HG03520 (cell line): ENCODE measurements around the gene MACROD2.
"Not testable (repeated sequence)": the region's sequence is repeated elsewhere in the genome, so short reads cannot be mapped to it uniquely, and the experiment has no call there.

Source experiments
- ATAC-seq: cut with Tn5 transposase; IDR thresholded peaks from one replicate; pipeline ENCODE4 v1.9.1; 2021; ENCODE audit warnings: mild to moderate bottlenecking, moderate library complexity; ENCODE audit not compliant: unreplicated experiment

The MACROD2 gene

GRCh38 chr20:13995086-13995665, at the start of gene MACROD2:
TSS of gene MACROD2 (plus strand) at chr20:13995516.
- no peak for ATAC-seq

- no peak for ATAC-seq
These were observed 47.6 kb upstream of the MACROD2 start for GRCh38 chr20:13947719-13948118.

- no peak for ATAC-seq
These were observed 42.1 kb upstream of the MACROD2 start for GRCh38 chr20:13953227-13953626.

- ATAC-seq = no peak
These were observed 35.2 kb upstream of the MACROD2 start for GRCh38 chr20:13960119-13960518.

GRCh38 chr20:13960525-13960924, 34.8 kb upstream of the MACROD2 start:
- no peak for ATAC-seq

- no peak for ATAC-seq
These were observed 11.1 kb upstream of the MACROD2 start for GRCh38 chr20:13984211-13984610.

- no peak for ATAC-seq
These were observed 4.9 kb upstream of the MACROD2 start, which contains the start of gene SEL1L2 for GRCh38 chr20:13990465-13990864. TSS of gene SEL1L2 (minus strand) at chr20:13990614. CDS start at chr20:13990534, 80 bp downstream.

- no peak for ATAC-seq
These were observed 4.0 kb upstream of the MACROD2 start for GRCh38 chr20:13991311-13991710.

GRCh38 chr20:13991955-13992354, 3.4 kb upstream of the MACROD2 start:
- not testable (repeated sequence) for ATAC-seq

- no peak for ATAC-seq
These were observed 525 bp downstream of the MACROD2 start for GRCh38 chr20:13995841-13996240.

GRCh38 chr20:13996265-13996664, 949 bp downstream of the MACROD2 start:
- ATAC-seq = no peak

- ATAC-seq = no peak
These were observed 5.6 kb downstream of the MACROD2 start for GRCh38 chr20:14000917-14001316.

- ATAC-seq = no peak
These were observed 10.7 kb downstream of the MACROD2 start for GRCh38 chr20:14005996-14006395.

- no peak for ATAC-seq
These were observed 13.9 kb downstream of the MACROD2 start for GRCh38 chr20:14009208-14009607.

- ATAC-seq = no peak
These were observed 17.4 kb downstream of the MACROD2 start for GRCh38 chr20:14012671-14013070.

- ATAC-seq = no peak
These were observed 35.7 kb downstream of the MACROD2 start for GRCh38 chr20:14030991-14031390.

GRCh38 chr20:14033310-14033709, 38.0 kb downstream of the MACROD2 start:
- ATAC-seq = no peak

GRCh38 chr20:14036567-14036966, 41.3 kb downstream of the MACROD2 start:
- ATAC-seq = no peak

GRCh38 chr20:14044712-14045276, 49.5 kb downstream of the MACROD2 start:
- not testable (repeated sequence) for ATAC-seq

- no peak for ATAC-seq
These were observed 51.2 kb downstream of the MACROD2 start for GRCh38 chr20:14046534-14046933.

GRCh38 chr20:14049111-14049510, 53.8 kb downstream of the MACROD2 start:
- ATAC-seq = peak; percentile 95

GRCh38 chr20:14051454-14051853, 56.1 kb downstream of the MACROD2 start:
- ATAC-seq = no peak
